Activated B cell treated with CpG ODN at 0.5 μM for 24 hours (primary cell): ENCODE data around the gene SLC6A6. TPM values are rescaled to one million over a fixed set of nuclear protein-coding genes. Genes with fewer than 3 reads are reported as not detected.

Experiments
- ATAC-seq: fragments of 200-7000 bp; cut with Tn5 transposase; one replicate; pipeline ENCODE4 v1.10.0; 2021; ENCODE audit warnings: low read depth, mild to moderate bottlenecking, moderate library complexity
- CTCF ChIA-PET: fragments of 350-600 bp; sonication (Branson Sonifier 250); formaldehyde crosslinking; loops from one replicate; lab custom pipeline; 2021; ENCODE audit warnings: antibody characterized with exemption; lab: Charles Lee
- POLR2A ChIA-PET: fragments of 350-600 bp; sonication (Branson Sonifier 250); formaldehyde crosslinking; loops from one replicate; lab custom pipeline; 2021; ENCODE audit warnings: antibody characterized with exemption; lab: Charles Lee
- DNase-seq: peaks from one replicate; pipeline ENCODE4 v3.0.0; 2022
- H3K27ac Mint-ChIP-seq: one replicate; pipeline ENCODE4 v1.8.0; 2020; ENCODE audit warnings: mixed read lengths
- H3K27me3 Mint-ChIP-seq: one replicate; pipeline ENCODE4 v1.8.0; 2021; ENCODE audit warnings: mixed read lengths
- H3K36me3 Mint-ChIP-seq: one replicate; pipeline ENCODE4 v1.8.0; 2021; ENCODE audit warnings: low read depth, mixed read lengths
- H3K4me1 Mint-ChIP-seq: one replicate; pipeline ENCODE4 v1.8.0; 2021; ENCODE audit warnings: mixed read lengths
- H3K4me3 Mint-ChIP-seq: one replicate; pipeline ENCODE4 v1.8.0; 2020; ENCODE audit warnings: mild to moderate bottlenecking, mixed read lengths
- H3K9me3 Mint-ChIP-seq: one replicate; pipeline ENCODE4 v1.8.0; 2020; ENCODE audit warnings: mixed read lengths
- intact Hi-C: fragments of 100-400 bp; cut with micrococcal nuclease; formaldehyde crosslinking; loops from one replicate; pipeline ENCODE4 v1.15.1; 2024
- total RNA-seq: library from RNA; stranded (reverse); gene quantifications from 2 replicates; pipeline ENCODE4 v1.2.3, GENCODE V29; 2022
- TF ChIP-seq, protein P1 (sequence below): fragments of 200-600 bp; IDR thresholded peaks from one replicate; pipeline ENCODE4 v1.8.0; 2022; ENCODE audit warnings: antibody characterized with exemption, mild to moderate bottlenecking

Gene SLC6A6
- total RNA-seq, 1 donor from 2014 or later: 67.3 TPM

DNA sequence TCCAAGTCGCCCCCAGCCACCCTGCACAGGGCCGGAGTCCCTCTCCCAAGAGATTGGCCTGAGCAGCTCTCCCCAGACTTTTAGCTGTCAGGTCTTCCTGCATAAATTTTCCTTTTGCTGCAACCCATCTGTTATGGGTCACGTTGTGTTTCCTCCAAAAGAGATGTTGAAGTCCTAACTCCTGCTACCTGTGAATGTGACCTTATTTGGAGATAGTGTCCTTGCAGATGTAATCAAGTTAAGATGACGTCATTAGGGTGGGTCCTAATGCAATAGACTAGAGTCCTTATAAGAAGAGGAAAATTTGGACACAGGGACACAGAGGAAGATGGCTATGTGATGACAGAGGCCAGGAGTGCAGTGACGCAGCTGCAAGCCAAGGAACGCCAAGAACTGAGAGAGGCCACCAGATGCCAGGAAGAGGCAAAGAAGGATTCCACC lies 13.2 kb upstream of the SLC6A6 start:
- H3K4me1 Mint-ChIP-seq: peaks cover 10% of the 10 kb centered on the region
- TF ChIP-seq, protein P1, sequence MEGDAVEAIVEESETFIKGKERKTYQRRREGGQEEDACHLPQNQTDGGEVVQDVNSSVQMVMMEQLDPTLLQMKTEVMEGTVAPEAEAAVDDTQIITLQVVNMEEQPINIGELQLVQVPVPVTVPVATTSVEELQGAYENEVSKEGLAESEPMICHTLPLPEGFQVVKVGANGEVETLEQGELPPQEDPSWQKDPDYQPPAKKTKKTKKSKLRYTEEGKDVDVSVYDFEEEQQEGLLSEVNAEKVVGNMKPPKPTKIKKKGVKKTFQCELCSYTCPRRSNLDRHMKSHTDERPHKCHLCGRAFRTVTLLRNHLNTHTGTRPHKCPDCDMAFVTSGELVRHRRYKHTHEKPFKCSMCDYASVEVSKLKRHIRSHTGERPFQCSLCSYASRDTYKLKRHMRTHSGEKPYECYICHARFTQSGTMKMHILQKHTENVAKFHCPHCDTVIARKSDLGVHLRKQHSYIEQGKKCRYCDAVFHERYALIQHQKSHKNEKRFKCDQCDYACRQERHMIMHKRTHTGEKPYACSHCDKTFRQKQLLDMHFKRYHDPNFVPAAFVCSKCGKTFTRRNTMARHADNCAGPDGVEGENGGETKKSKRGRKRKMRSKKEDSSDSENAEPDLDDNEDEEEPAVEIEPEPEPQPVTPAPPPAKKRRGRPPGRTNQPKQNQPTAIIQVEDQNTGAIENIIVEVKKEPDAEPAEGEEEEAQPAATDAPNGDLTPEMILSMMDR: no peak
- DNase-seq: no peak
- peaks cover 4% of the 10 kb centered on the region for H3K27me3 Mint-ChIP-seq
- H3K4me3 Mint-ChIP-seq: no peak overlapping the region
- CTCF ChIA-PET: no interaction called here
- intact Hi-C loops: no loop called here
- H3K27ac Mint-ChIP-seq: no peak overlapping the region
- POLR2A ChIA-PET: interaction anchor here (0.7 kb wide), 1 partner anchor 12 kb away, joined by 3 read pairs; no protein-coding TSS in a partner anchor
- ATAC-seq: no peak
- H3K36me3 Mint-ChIP-seq: no peaks in the 10 kb centered on the region
- H3K9me3 Mint-ChIP-seq: no peaks in the 10 kb centered on the region

DNA sequence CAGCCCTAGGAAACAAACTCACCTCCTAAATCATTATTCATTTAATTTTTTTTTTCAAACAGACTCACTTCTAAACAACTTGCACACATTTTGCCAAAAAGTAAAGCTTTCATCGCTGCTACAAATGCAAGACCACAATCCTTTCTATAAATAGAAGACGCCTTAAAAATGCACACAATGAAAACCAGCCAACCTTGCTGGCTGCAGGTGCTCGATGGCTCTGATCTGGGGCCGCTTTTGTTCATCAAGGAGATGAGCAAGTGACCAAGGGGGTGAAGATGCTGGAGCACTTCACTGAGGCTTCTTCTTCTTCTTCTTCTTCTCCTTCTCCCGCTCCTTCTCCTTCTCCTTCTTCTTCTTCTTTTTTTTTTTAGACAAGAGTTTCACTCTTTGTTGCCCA lies 12.7 kb upstream of the SLC6A6 start:
- intact Hi-C loops: no loop called here
- no peak for ATAC-seq
- Mint-ChIP-seq H3K27me3 (peaks cover 4% of the 10 kb centered on the region), H3K9me3 (no peaks in the 10 kb centered on the region), H3K4me1 (peaks cover 8% of the 10 kb centered on the region), H3K27ac (no peak overlapping the region), H3K4me3 (no peak overlapping the region), H3K36me3 (no peaks in the 10 kb centered on the region)
- POLR2A ChIA-PET: no interaction called here
- DNase-seq: no peak
- TF ChIP-seq, protein P1: no peak
- CTCF ChIA-PET: no interaction called here

DNA sequence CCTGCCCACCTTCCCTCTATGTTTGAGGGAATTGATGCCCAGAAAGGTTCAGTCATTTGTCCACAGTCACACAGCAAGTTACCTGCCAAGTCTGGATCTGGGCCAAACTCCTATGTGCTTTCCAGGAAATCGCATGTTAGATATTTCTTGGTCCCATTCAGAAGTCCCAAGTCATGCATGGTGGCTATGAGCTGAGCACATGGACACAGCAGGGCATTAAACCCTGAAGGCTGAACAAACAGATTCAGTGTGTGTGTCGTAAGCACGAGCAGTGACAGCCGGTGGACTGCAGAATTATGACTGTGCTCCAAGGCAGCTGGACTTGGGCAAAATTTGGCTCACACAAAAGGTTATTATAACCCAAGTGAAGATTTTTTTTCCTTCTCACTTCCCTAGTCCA lies 11.4 kb upstream of the SLC6A6 start:
- CTCF ChIA-PET: no interaction called here

DNA sequence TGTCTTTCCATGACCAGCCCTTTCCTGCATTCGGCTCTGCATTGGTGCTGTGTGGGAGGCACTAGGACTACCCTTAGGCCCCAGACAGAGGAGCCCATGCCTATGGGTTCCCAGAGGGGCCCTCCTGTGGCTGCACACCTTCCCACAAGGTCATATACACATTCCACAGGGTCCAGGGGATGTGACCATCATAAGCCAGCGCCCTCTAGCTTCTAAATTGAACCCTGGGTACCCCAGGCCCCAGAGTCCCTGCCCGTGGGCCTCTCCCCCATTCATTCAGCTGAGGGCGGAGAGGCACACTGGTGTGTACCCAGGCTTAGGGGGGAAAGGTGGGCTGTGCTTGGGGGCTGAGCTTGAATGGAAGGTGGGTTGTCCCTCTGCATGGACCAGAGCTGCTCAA lies 10.2 kb upstream of the SLC6A6 start:
- intact Hi-C loops: no loop called here
- Mint-ChIP-seq H3K27ac (no peak overlapping the region), H3K9me3 (no peaks in the 10 kb centered on the region), H3K27me3 (peaks cover 4% of the 10 kb centered on the region), H3K36me3 (no peaks in the 10 kb centered on the region), H3K4me3 (no peak overlapping the region), H3K4me1 (peaks cover 16% of the 10 kb centered on the region)
- DNase-seq (no peak), ATAC-seq (no peak)
- ChIA-PET CTCF (no interaction called here), POLR2A (no interaction called here)
- TF ChIP-seq, protein P1: no peak

More for the DNA sequence above, 11.4 kb upstream of the SLC6A6 start:
- no peak for DNase-seq
- Mint-ChIP-seq H3K36me3 (no peaks in the 10 kb centered on the region), H3K9me3 (no peaks in the 10 kb centered on the region), H3K4me1 (peaks cover 11% of the 10 kb centered on the region), H3K27me3 (peaks cover 4% of the 10 kb centered on the region), H3K27ac (no peak overlapping the region), H3K4me3 (no peak overlapping the region)
- intact Hi-C loops: no loop called here
- no peak for ATAC-seq
- TF ChIP-seq, protein P1: no peak
- POLR2A ChIA-PET: no interaction called here

DNA sequence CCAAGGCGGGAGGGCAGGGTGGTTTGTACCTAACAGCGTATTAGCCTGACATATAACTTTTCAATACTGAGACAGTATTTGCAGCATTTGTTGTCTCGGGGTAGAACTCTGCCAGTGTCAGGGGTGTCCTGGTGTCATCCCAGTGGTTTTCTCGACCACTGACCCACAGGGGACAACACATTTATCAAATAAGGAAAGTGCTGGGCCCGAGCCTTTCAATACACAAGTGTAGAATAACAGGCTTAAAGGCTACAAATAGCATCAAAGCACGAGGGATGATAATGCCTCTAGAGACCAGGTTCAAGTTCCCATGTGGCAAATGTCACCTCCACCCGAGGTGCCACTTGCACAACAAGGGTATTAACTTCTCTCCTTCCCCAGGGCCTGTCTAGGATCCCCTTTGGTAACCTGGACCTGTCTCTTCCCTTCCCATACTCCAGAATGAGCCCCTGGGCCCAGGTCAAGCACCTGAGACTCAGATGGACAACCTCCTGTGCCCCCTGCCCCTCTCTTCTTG lies 9.5 kb upstream of the SLC6A6 start:
- no peak for DNase-seq
- TF ChIP-seq, protein P1: no peak
- Mint-ChIP-seq H3K27me3 (peaks cover 4% of the 10 kb centered on the region), H3K4me3 (no peak overlapping the region), H3K27ac (no peak overlapping the region), H3K36me3 (no peaks in the 10 kb centered on the region), H3K9me3 (no peaks in the 10 kb centered on the region), H3K4me1 (peaks cover 23% of the 10 kb centered on the region)
- ChIA-PET POLR2A (no interaction called here), CTCF (no interaction called here)
- ATAC-seq: no peak
- intact Hi-C loops: no loop called here
